ENCODE results near the gene ZDHHC14.

GRCh38 chr6:157721426-157721825, 340.4 kb downstream of the ZDHHC14 start:
- TF ChIP-seq CTCF (IDR thresholded peaks at IDR 0.05) (no peak), POLR2A (IDR thresholded peaks at IDR 0.05) (no peak)

Measured in Peyer's patch (tissue), 4 donors.